Hepatocyte (in vitro differentiated cells): ENCODE data around the gene ROBO4. TPM values are rescaled to one million over a fixed set of nuclear protein-coding genes. Genes with fewer than 3 reads are reported as not detected.

Source experiments
- DNase-seq: peaks from one replicate; pipeline ENCODE4 v3.0.0-alpha.2; 2016; ENCODE audit warnings: low spot score
- H2AFZ ChIP-seq: fragments of 200-600 bp; sonication (generic); 2 replicates; pipeline ENCODE4 v1.6.0; 2016; ENCODE audit warnings: antibody characterized with exemption, mild to moderate bottlenecking
- H3K27ac ChIP-seq: fragments of 200-600 bp; sonication (generic); 2 replicates; pipeline ENCODE4 v1.5.1; 2016; ENCODE audit warnings: mild to moderate bottlenecking
- H3K27me3 ChIP-seq: fragments of 200-600 bp; sonication (generic); 2 replicates; pipeline ENCODE4 v1.6.1; 2016
- H3K36me3 ChIP-seq: fragments of 200-600 bp; sonication (generic); replicated peaks from 2 replicates; pipeline ENCODE4 v1.5.1; 2016; ENCODE audit warnings: low read depth; ENCODE audit not compliant: insufficient read depth
- H3K4me1 ChIP-seq: fragments of 200-600 bp; sonication (generic); 2 replicates; pipeline ENCODE4 v1.5.1; 2016; ENCODE audit warnings: mild to moderate bottlenecking, moderate library complexity; ENCODE audit not compliant: insufficient read depth
- H3K4me2 ChIP-seq: fragments of 200-600 bp; sonication (generic); 2 replicates; pipeline ENCODE4 v1.6.0; 2016
- H3K4me3 ChIP-seq: fragments of 200-600 bp; sonication (generic); 2 replicates; pipeline ENCODE4 v1.5.1; 2016; ENCODE audit warnings: mild to moderate bottlenecking
- H3K79me2 ChIP-seq: fragments of 200-600 bp; sonication (generic); 2 replicates; pipeline ENCODE4 v1.6.0; 2017; ENCODE audit warnings: mild to moderate bottlenecking
- H3K9me2 ChIP-seq: fragments of 200-600 bp; sonication (generic); replicated peaks from 2 replicates; pipeline ENCODE4 v1.6.0; 2017; ENCODE audit warnings: mild to moderate bottlenecking; ENCODE audit not compliant: insufficient read depth
- H3K9me3 ChIP-seq: fragments of 200-600 bp; sonication (generic); 2 replicates; pipeline ENCODE4 v1.5.1; 2016; ENCODE audit warnings: low read depth, mild to moderate bottlenecking
- H4K20me1 ChIP-seq: fragments of 200-600 bp; sonication (generic); 2 replicates; pipeline ENCODE4 v1.6.0; 2016; ENCODE audit warnings: mild to moderate bottlenecking; ENCODE audit not compliant: insufficient read depth, poor library complexity, severe bottlenecking
- EZH2 ChIP-seq: fragments of 200-600 bp; sonication (generic); IDR thresholded peaks from 2 replicates; pipeline ENCODE4 v1.6.1; 2016; ENCODE audit warnings: antibody characterized with exemption, mild to moderate bottlenecking, borderline replicate concordance
- EZH2phosphoT487 ChIP-seq: fragments of 200-600 bp; sonication (generic); IDR thresholded peaks from one replicate; pipeline ENCODE4 v1.6.1; 2018; ENCODE audit warnings: antibody characterized with exemption, mild to moderate bottlenecking, low read depth, moderate library complexity; ENCODE audit not compliant: unreplicated experiment, severe bottlenecking
- WGBS: methylation state at CpG from one replicate; pipeline ENCODE4 v1.1.6; 2016; ENCODE audit warnings: low lambda C conversion rate; ENCODE audit errors: missing lambda C conversion rate; 5-methylcytosine and 5-hydroxymethylcytosine counted together
- polyA plus RNA-seq: library from polyadenylated mRNA; unstranded; fragments of >200 nt; fragmentation: Nextera tagmentation; extraction: Ambion mirVana; gene quantifications from 2 replicates; pipeline ENCODE4 v1.2.1, GENCODE V29; 2016
- total RNA-seq: library from RNA; depleted of rRNA; stranded (reverse); fragments of >200 nt; gene quantifications from 2 replicates; pipeline ENCODE4 v1.2.3, GENCODE V29; 2014
- TF ChIP-seq, protein P1 (sequence below): fragments of 200-600 bp; sonication (generic); IDR thresholded peaks from 2 replicates; pipeline ENCODE4 v1.5.1; 2016; ENCODE audit warnings: antibody characterized with exemption, mild to moderate bottlenecking; ENCODE audit not compliant: poor library complexity

ROBO4 gene
- total and polyA plus RNA-seq, 2 experiments from 2014 or later = 0.28 to 2.0 TPM

- Histone ChIP-seq H3K4me1 (no peaks in the 10 kb centered on the region), H2AFZ (no peak overlapping the region), H3K36me3 (no peaks in the 10 kb centered on the region), H3K4me3 (no peak overlapping the region), H3K4me2 (no peak overlapping the region), H3K79me2 (no peaks in the 10 kb centered on the region), H3K9me2 (no peaks in the 10 kb centered on the region), H3K27me3 (no peaks in the 10 kb centered on the region), H3K27ac (no peak overlapping the region), H4K20me1 (no peaks in the 10 kb centered on the region), H3K9me3 (no peaks in the 10 kb centered on the region)
- DNase-seq = no peak
- TF ChIP-seq EZH2phosphoT487 = no peak
- TF ChIP-seq, protein P1, sequence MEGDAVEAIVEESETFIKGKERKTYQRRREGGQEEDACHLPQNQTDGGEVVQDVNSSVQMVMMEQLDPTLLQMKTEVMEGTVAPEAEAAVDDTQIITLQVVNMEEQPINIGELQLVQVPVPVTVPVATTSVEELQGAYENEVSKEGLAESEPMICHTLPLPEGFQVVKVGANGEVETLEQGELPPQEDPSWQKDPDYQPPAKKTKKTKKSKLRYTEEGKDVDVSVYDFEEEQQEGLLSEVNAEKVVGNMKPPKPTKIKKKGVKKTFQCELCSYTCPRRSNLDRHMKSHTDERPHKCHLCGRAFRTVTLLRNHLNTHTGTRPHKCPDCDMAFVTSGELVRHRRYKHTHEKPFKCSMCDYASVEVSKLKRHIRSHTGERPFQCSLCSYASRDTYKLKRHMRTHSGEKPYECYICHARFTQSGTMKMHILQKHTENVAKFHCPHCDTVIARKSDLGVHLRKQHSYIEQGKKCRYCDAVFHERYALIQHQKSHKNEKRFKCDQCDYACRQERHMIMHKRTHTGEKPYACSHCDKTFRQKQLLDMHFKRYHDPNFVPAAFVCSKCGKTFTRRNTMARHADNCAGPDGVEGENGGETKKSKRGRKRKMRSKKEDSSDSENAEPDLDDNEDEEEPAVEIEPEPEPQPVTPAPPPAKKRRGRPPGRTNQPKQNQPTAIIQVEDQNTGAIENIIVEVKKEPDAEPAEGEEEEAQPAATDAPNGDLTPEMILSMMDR = no peak
- no peak for TF ChIP-seq EZH2
- 86% methylated on average over 3 of the region's 3 CpGs for WGBS
Measured at GRCh38 chr11:124915541-124916369, 18.1 kb upstream of the ROBO4 start.

DNA sequence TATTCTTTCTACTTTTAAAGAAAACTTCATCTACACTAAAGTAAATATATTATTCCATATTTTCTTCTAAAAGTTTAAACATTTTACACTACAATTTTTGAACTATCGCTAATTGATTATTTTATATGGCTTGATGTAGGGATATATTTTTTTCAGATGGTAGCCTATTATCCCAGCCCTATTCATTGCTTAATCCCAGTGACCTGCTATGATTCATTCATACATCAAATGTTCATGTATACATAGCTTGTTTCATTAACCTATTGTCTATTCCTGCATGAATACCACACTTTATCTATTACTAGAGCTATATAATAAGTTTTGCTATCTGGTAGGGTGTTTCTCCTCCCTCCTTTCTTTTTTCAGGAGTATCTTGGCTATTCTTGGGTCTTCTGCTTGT, 5.0 kb upstream of the ROBO4 start:
- H3K36me3 ChIP-seq = no peaks in the 10 kb centered on the region
- 92% methylated on average over 1 of the region's 1 CpG for WGBS
- TF ChIP-seq EZH2phosphoT487 (no peak), EZH2 (no peak)
- TF ChIP-seq, protein P1 = no peak
- H3K79me2 ChIP-seq = no peaks in the 10 kb centered on the region
- H3K9me3 ChIP-seq = no peaks in the 10 kb centered on the region
- H4K20me1 ChIP-seq = no peaks in the 10 kb centered on the region
- no peak overlapping the region for H3K27ac ChIP-seq
- DNase-seq = no peak
- H3K4me1 ChIP-seq = no peaks in the 10 kb centered on the region
- H3K9me2 ChIP-seq = no peaks in the 10 kb centered on the region
- peaks cover 44% of the 10 kb centered on the region for H3K27me3 ChIP-seq
- no peak overlapping the region for H3K4me3 ChIP-seq
- no peak overlapping the region for H2AFZ ChIP-seq
- no peak overlapping the region for H3K4me2 ChIP-seq

- no peaks in the 10 kb centered on the region for H3K79me2 ChIP-seq
- H3K36me3 ChIP-seq = no peaks in the 10 kb centered on the region
- H3K9me3 ChIP-seq = no peaks in the 10 kb centered on the region
- H3K4me1 ChIP-seq = no peaks in the 10 kb centered on the region
- WGBS = 67% methylated on average over 5 of the region's 5 CpGs
- H3K27me3 ChIP-seq = peaks cover 44% of the 10 kb centered on the region
- H2AFZ ChIP-seq = no peak overlapping the region
- H3K4me2 ChIP-seq = no peak overlapping the region
- H4K20me1 ChIP-seq = no peaks in the 10 kb centered on the region
- no peak for DNase-seq
- no peak overlapping the region for H3K4me3 ChIP-seq
- TF ChIP-seq, protein P1 = no peak
- TF ChIP-seq EZH2 = no peak
- no peak for TF ChIP-seq EZH2phosphoT487
- no peaks in the 10 kb centered on the region for H3K9me2 ChIP-seq
- no peak overlapping the region for H3K27ac ChIP-seq
Measured at GRCh38 chr11:124900464-124900863, 2.8 kb upstream of the ROBO4 start.
